Right lobe of liver (tissue), 6 donors: ENCODE data around the gene RFXAP. TPM values are rescaled to one million over a fixed set of nuclear protein-coding genes. Genes with fewer than 3 reads are reported as not detected.

Source experiments
- ATAC-seq, 4 donors: fragments of 200-7000 bp; cut with Tn5 transposase; one replicate each; pipeline ENCODE4 v1.9.1; 2020; ENCODE audit warnings: mild to moderate bottlenecking in 4 of 4, moderate library complexity in 4 of 4
- DNase-seq, 3 donors: peaks; one replicate each; pipeline ENCODE4 v3.0.0-alpha.2; 2020
- H3K27ac ChIP-seq, 3 donors: fragments of 200-600 bp; one replicate each; pipeline ENCODE4 v1.8.0; 2022
- H3K27me3 ChIP-seq, 2 donors: fragments of 200-600 bp; one replicate each; pipeline ENCODE4 v1.8.0; 2022
- H3K36me3 ChIP-seq, 4 donors: fragments of 200-600 bp; sonication (generic) in 1 of 4; one replicate each; pipeline versions ENCODE4 v1.5.1 to v1.8.0; 2017 to 2022; ENCODE audit warnings: control low read depth in 1 of 4
- H3K4me1 ChIP-seq, 4 donors: fragments of 200-600 bp; sonication (generic) in 1 of 4; one replicate each; pipeline versions ENCODE4 v1.5.1 to v1.8.0; 2017 to 2022; ENCODE audit warnings: control low read depth in 1 of 4
- H3K4me3 ChIP-seq, 3 donors: fragments of 200-600 bp; one replicate each; pipeline ENCODE4 v1.8.0; 2022
- H3K9me3 ChIP-seq, 4 donors: fragments of 200-600 bp; sonication (generic) in 1 of 4; one replicate each; pipeline versions ENCODE4 v1.5.1 to v1.8.0; 2017 to 2022; ENCODE audit warnings: control low read depth in 1 of 4
- CTCF ChIP-seq, 4 donors: fragments of 200-600 bp in 3 of 4; fragments of 450-650 bp in 1 of 4; IDR thresholded peaks; one replicate each; pipeline versions ENCODE4 v1.5.1 to v1.8.0; 2016 to 2022; ENCODE audit warnings: antibody characterized with exemption in 4 of 4, mild to moderate bottlenecking in 2 of 4
- POLR2A ChIP-seq: fragments of 450-650 bp; IDR thresholded peaks from one replicate; pipeline ENCODE4 v1.6.1; 2017; ENCODE audit warnings: antibody characterized with exemption, mild to moderate bottlenecking
- WGBS: methylation state at CpG from one replicate; pipeline ENCODE4 v1.1.6; 2018; ENCODE audit warnings: low coverage, low lambda C conversion rate; ENCODE audit not compliant: insufficient coverage; ENCODE audit errors: missing lambda C conversion rate; 5-methylcytosine and 5-hydroxymethylcytosine counted together
- intact Hi-C, 2 donors: fragments of 100-400 bp; cut with DNase I; formaldehyde crosslinking; loops; one replicate each; pipeline versions ENCODE4 v1.11.2 to v1.14.1; 2022
- total RNA-seq, 6 experiments: library from RNA; depleted of rRNA in 2 of 6; stranded (reverse); fragments of >200 nt in 2 of 6; fragmentation: NEBNext Ultra II Directional in 3 of 6; extraction: Animal tissue kit (Norgen Biotek cat#: 25700) in 3 of 6; gene quantifications; one replicate each; pipeline versions ENCODE4 v1.1.0 to v1.2.4, GENCODE V29; 2016 to 2023
- donor health status: DM: no; HTN: yes; CAD: no.
- donor health status: DM: no; HTN: no; CAD: no.
- donor health status: DM: no; HTN: no; CAD: no.
- donor health status: DM: no; HTN: yes; CAD: no.
- donor health status: DM: no; HTN: yes; CAD: no.

The RFXAP gene
- total RNA-seq, 6 experiments from 2014 or later = 0.50 to 1.6 (median 1.0) TPM

DNA sequence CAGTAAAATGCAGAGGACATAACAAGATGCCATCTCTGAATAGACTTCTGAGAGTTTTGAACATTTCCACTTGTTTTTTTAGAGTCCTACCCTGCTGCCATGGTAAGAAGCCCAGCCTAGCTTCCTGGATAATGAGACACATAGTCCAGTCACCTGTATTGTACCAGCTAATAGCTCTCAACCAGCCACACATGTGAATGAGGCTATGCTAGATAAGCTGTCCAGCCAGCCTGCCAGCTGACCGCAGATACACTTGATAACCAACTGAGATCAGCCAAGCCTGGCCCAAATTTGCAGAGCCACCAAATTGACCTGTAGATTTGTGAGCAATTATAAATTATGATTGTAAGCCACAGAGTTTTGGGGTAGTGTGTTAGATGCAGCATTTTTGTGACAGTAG, 10.7 kb downstream of the RFXAP start:
- WGBS = no CpG with 5 or more reads among the region's 1 CpG
- H3K27me3 ChIP-seq = no peaks in the 10 kb centered on the region
- H3K27ac ChIP-seq = no peak overlapping the region
- peaks cover 0 to 11% (median 0%) of the 10 kb centered on the region in 4 donors for H3K36me3 ChIP-seq
- no peaks in the 10 kb centered on the region for H3K9me3 ChIP-seq
- no peak overlapping the region for H3K4me3 ChIP-seq
- ATAC-seq = no peak
- H3K4me1 ChIP-seq = no peaks in the 10 kb centered on the region
- no peak for DNase-seq
- no peak for TF ChIP-seq CTCF (IDR thresholded peaks at IDR 0.05)
- no peak for TF ChIP-seq POLR2A
- intact Hi-C loops = no loop called here

GRCh38 chr13:36831291-36831690, 12.3 kb downstream of the RFXAP start:
- ATAC-seq = no peak
- H3K27me3 ChIP-seq = no peaks in the 10 kb centered on the region
- H3K4me3 ChIP-seq = no peak overlapping the region
- DNase-seq = no peak
- no peak overlapping the region for H3K27ac ChIP-seq
- intact Hi-C loops = no loop called here
- peaks cover 0 to 11% (median 0%) of the 10 kb centered on the region in 4 donors for H3K36me3 ChIP-seq
- TF ChIP-seq CTCF (IDR thresholded peaks at IDR 0.05) (no peak), POLR2A (no peak)
- 92% methylated on average over 3 of the region's 3 CpGs for WGBS
- no peaks in the 10 kb centered on the region for H3K9me3 ChIP-seq
- H3K4me1 ChIP-seq = no peaks in the 10 kb centered on the region

DNA sequence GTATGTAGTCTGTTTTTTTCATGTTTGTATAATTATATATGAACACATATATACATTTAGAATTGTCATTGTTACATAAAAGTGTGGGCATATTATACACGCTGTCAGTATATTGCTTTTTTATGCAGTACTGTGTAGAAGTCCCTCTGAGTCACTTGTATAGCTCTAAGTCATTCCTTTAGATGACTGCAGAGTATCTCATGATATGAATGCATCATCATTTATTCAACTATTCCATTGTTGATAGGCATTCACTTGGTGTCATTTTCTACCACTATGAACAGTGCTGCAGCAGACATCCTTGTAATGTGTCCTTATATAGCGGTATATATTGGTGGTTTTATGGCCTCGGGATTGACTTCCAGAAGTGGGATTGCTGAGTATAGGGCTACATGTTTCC, 15.3 kb downstream of the RFXAP start:
- TF ChIP-seq POLR2A (no peak), CTCF (IDR thresholded peaks at IDR 0.05) (no peak)
- no peak for DNase-seq
- intact Hi-C loops = no loop called here
- no peaks in the 10 kb centered on the region for H3K4me1 ChIP-seq
- no peaks in the 10 kb centered on the region for H3K36me3 ChIP-seq
- no peak overlapping the region for H3K4me3 ChIP-seq
- no peaks in the 10 kb centered on the region for H3K27me3 ChIP-seq
- ATAC-seq = no peak
- H3K9me3 ChIP-seq = no peaks in the 10 kb centered on the region
- H3K27ac ChIP-seq = no peak overlapping the region
- 96% methylated on average over 2 of the region's 3 CpGs for WGBS

GRCh38 chr13:36837354-36838092, 18.5 kb downstream of the RFXAP start:
- 71% methylated on average over 1 of the region's 4 CpGs for WGBS
- no peak for DNase-seq
- H3K36me3 ChIP-seq = no peaks in the 10 kb centered on the region
- TF ChIP-seq CTCF (IDR thresholded peaks at IDR 0.05) (no peak), POLR2A (no peak)
- ATAC-seq = no peak
- no peak overlapping the region for H3K27ac ChIP-seq
- H3K9me3 ChIP-seq = no peaks in the 10 kb centered on the region
- no peak overlapping the region for H3K4me3 ChIP-seq
- H3K27me3 ChIP-seq = no peaks in the 10 kb centered on the region
- intact Hi-C loops = no loop called here
- H3K4me1 ChIP-seq = no peaks in the 10 kb centered on the region
